ENCODE results near the gene ELK4.

The ELK4 gene

GRCh38 chr1:205677167-205677566 lies 45.4 kb upstream of the ELK4 start:
- no peak for TF ChIP-seq POLR2AphosphoS5 (IDR thresholded peaks at IDR 0.05; ENCODE audit: low read depth, low read length)
- TF ChIP-seq FOXP2 (optimal IDR thresholded peaks at IDR 0.05; ENCODE audit: borderline replicate concordance, extremely low read depth, extremely low read length, insufficient read depth) = no peak

GRCh38 chr1:205676597-205676996 lies 44.8 kb upstream of the ELK4 start:
- TF ChIP-seq REST (IDR thresholded peaks at IDR 0.05; ENCODE audit: insufficient read depth in 1 of 2, low read depth in 2 of 2, low read length in 2 of 2) (no peak), POLR2AphosphoS5 (IDR thresholded peaks at IDR 0.05; ENCODE audit: low read depth, low read length) (no peak), SIN3A (IDR thresholded peaks at IDR 0.05; ENCODE audit: borderline replicate concordance, insufficient read depth, low read length) (no peak), TAF1 (IDR thresholded peaks at IDR 0.05; ENCODE audit: borderline replicate concordance, insufficient read depth, low read length) (no peak), FOXP2 (optimal IDR thresholded peaks at IDR 0.05; ENCODE audit: borderline replicate concordance, extremely low read depth, extremely low read length, insufficient read depth) (no peak)

- TF ChIP-seq POLR2AphosphoS5 (IDR thresholded peaks at IDR 0.05; ENCODE audit: low read depth, low read length) (no peak), TAF1 (IDR thresholded peaks at IDR 0.05; ENCODE audit: borderline replicate concordance, insufficient read depth, low read length) (no peak), FOXP2 (optimal IDR thresholded peaks at IDR 0.05; ENCODE audit: borderline replicate concordance, extremely low read depth, extremely low read length, insufficient read depth) (no peak), SIN3A (IDR thresholded peaks at IDR 0.05; ENCODE audit: borderline replicate concordance, insufficient read depth, low read length) (no peak), REST (IDR thresholded peaks at IDR 0.05; ENCODE audit: insufficient read depth in 1 of 2, low read depth in 2 of 2, low read length in 2 of 2) (no peak)
Observed at GRCh38 chr1:205676002-205676401, 44.2 kb upstream of the ELK4 start.

- no peak for TF ChIP-seq TAF1 (IDR thresholded peaks at IDR 0.05; ENCODE audit: borderline replicate concordance, insufficient read depth, low read length)
- no peak for TF ChIP-seq SIN3A (IDR thresholded peaks at IDR 0.05; ENCODE audit: borderline replicate concordance, insufficient read depth, low read length)
- no peak for TF ChIP-seq FOXP2 (optimal IDR thresholded peaks at IDR 0.05; ENCODE audit: borderline replicate concordance, extremely low read depth, extremely low read length, insufficient read depth)
- no peak for TF ChIP-seq POLR2AphosphoS5 (IDR thresholded peaks at IDR 0.05; ENCODE audit: low read depth, low read length)
- no peak for TF ChIP-seq REST (IDR thresholded peaks at IDR 0.05; ENCODE audit: insufficient read depth in 1 of 2, low read depth in 2 of 2, low read length in 2 of 2)
Observed at GRCh38 chr1:205675247-205675646, 43.4 kb upstream of the ELK4 start.

GRCh38 chr1:205672970-205673369 lies 41.2 kb upstream of the ELK4 start:
- TF ChIP-seq POLR2AphosphoS5 (IDR thresholded peaks at IDR 0.05; ENCODE audit: low read depth, low read length) = no peak
- TF ChIP-seq REST (IDR thresholded peaks at IDR 0.05; ENCODE audit: insufficient read depth in 1 of 2, low read depth in 2 of 2, low read length in 2 of 2) = no peak
- no peak for TF ChIP-seq SIN3A (IDR thresholded peaks at IDR 0.05; ENCODE audit: borderline replicate concordance, insufficient read depth, low read length)
- TF ChIP-seq FOXP2 (optimal IDR thresholded peaks at IDR 0.05; ENCODE audit: borderline replicate concordance, extremely low read depth, extremely low read length, insufficient read depth) = no peak
- TF ChIP-seq TAF1 (IDR thresholded peaks at IDR 0.05; ENCODE audit: borderline replicate concordance, insufficient read depth, low read length) = no peak
